Thyroid gland (tissue), 4 donors: ENCODE results near the gene SCMH1.
A peak's percentile ranks its signal among the peaks of the same experiment; 100 is the strongest.

Experiments
- POLR2A ChIP-seq, 2 donors: fragments of 450-650 bp; IDR thresholded peaks; one replicate each; pipeline ENCODE4 v1.6.1; 2017; ENCODE audit warnings: antibody characterized with exemption in 2 of 2, mild to moderate bottlenecking in 2 of 2, moderate library complexity in 1 of 2
- TF ChIP-seq, protein P1 (sequence below), 6 experiments: fragments of 200-600 bp in 3 of 6; fragments of 450-650 bp in 3 of 6; sonication (generic) in 3 of 6; IDR thresholded peaks; one replicate each; pipeline ENCODE4 v1.5.1; 2016 to 2019; ENCODE audit warnings: antibody characterized with exemption in 6 of 6, mild to moderate bottlenecking in 2 of 6, inconsistent platforms in 1 of 6, moderate library complexity in 1 of 6

DNA sequence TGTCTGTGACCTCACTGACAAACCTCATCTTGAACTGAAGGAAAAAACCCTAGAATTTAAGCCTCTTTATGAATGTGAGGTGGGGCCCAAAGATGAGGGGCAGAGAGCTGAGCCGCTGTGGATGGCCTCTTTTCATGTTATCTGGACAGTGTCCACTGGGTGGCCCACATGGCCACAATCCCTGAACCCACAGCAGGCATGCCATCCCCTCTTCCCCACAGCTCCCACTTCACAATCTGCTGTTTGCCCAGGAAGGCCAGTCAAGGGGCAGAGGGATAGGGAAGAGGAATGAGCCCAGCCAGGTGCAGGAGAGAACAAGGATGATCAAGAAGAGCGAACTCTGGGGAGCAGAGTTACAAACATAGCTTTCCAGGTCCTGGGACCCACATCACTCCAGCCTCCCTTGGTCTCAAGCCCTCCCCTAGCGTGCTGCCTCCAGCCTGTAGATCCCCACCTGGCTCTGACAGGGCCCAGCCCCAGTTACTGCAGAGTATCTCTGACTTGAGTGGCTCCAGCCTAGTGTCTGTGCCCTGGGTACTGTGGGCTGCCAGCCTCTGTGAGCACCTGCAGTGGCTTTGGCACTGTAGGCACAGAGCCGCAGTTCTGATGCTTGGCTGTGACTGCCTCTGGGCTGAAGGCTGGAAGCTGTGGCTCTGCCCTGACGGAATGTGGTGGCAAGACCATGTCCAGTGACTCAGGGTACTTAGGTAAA is 218.7 kb downstream of the SCMH1 start:
- TF ChIP-seq, protein P1, sequence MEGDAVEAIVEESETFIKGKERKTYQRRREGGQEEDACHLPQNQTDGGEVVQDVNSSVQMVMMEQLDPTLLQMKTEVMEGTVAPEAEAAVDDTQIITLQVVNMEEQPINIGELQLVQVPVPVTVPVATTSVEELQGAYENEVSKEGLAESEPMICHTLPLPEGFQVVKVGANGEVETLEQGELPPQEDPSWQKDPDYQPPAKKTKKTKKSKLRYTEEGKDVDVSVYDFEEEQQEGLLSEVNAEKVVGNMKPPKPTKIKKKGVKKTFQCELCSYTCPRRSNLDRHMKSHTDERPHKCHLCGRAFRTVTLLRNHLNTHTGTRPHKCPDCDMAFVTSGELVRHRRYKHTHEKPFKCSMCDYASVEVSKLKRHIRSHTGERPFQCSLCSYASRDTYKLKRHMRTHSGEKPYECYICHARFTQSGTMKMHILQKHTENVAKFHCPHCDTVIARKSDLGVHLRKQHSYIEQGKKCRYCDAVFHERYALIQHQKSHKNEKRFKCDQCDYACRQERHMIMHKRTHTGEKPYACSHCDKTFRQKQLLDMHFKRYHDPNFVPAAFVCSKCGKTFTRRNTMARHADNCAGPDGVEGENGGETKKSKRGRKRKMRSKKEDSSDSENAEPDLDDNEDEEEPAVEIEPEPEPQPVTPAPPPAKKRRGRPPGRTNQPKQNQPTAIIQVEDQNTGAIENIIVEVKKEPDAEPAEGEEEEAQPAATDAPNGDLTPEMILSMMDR (IDR thresholded peaks at IDR 0.05) = peak in 2 of 6 experiments; percentile 10 to 18
- no peak for TF ChIP-seq POLR2A (IDR thresholded peaks at IDR 0.05)
